HCT116 (cell line): ENCODE results near the gene CRB1. TPM values are rescaled to one million over a fixed set of nuclear protein-coding genes. Genes with fewer than 3 reads are reported as not detected.

Source experiments
- ATAC-seq: fragments of 200-7000 bp; cut with Tn5 transposase; 2 replicates; pipeline ENCODE4 v1.9.1; 2020; ENCODE audit warnings: mild to moderate bottlenecking, moderate library complexity
- BruUV-seq: library from RNA; stranded (reverse); fragments of 400-500 nt; replicated peaks from 2 replicates; lab custom pipeline; 2021; lab: Mats Ljungman, UMichigan
- CTCF ChIA-PET: fragments of 300-600 bp; sonication (Branson Sonifier 250); formaldehyde crosslinking; loops from one replicate; lab custom pipeline; 2021; ENCODE audit warnings: antibody characterized with exemption; lab: Charles Lee
- POLR2A ChIA-PET: fragments of 300-600, 350-600 bp; sonication (Branson Sonifier 250); formaldehyde crosslinking; loops from one replicate; lab custom pipeline; 2021; ENCODE audit warnings: antibody characterized with exemption; lab: Charles Lee
- RAD21 ChIA-PET, 2 experiments: fragments of 300-600 bp; sonication (Branson Sonifier 250); formaldehyde crosslinking; loops; one replicate each; lab custom pipeline; 2023; ENCODE audit warnings: low total read pairs in 2 of 2; ENCODE audit not compliant: uncharacterized antibody in 2 of 2, unreplicated experiment in 2 of 2, low non-redundant PET in 1 of 2; lab: Charles Lee
- DNase-seq: peaks from one replicate; pipeline ENCODE4 v3.0.0-alpha.2; 2010; ENCODE audit warnings: low read depth, low spot score
- H2AFZ ChIP-seq: fragments of 200-600 bp; shearing (Covaris generic), sonication (generic); 2 replicates; pipeline ENCODE4 v1.6.1; 2017; ENCODE audit warnings: low read depth, mixed run types, mixed read lengths, antibody characterized with exemption, low read length; ENCODE audit not compliant: poor library complexity, severe bottlenecking
- H3K27ac ChIP-seq: 2 replicates; pipeline ENCODE4 v1.5.1; 2012; ENCODE audit warnings: low read depth, low read length
- H3K27me3 ChIP-seq: fragments of 200-600 bp; sonication (generic); 2 replicates; pipeline ENCODE4 v1.6.1; 2016; ENCODE audit warnings: mixed run types, low read length, mixed read lengths; ENCODE audit not compliant: insufficient read depth
- H3K36me3 ChIP-seq, 2 experiments: fragments of 200-500 bp in 1 of 2; fragments of 200-600 bp in 1 of 2; sonication (Bioruptor generic) in 1 of 2; sonication (generic) in 1 of 2; 2 replicates each; pipeline versions ENCODE4 v1.5.1 to v1.6.1; 2014 to 2016; ENCODE audit warnings: low read length in 2 of 2, inconsistent platforms in 1 of 2, mixed read lengths in 1 of 2, mixed run types in 1 of 2; ENCODE audit not compliant: insufficient read depth in 2 of 2, control insufficient read depth in 1 of 2
- H3K4me1 ChIP-seq, 2 experiments: fragments of 200-600 bp in 1 of 2; sonication (generic) in 1 of 2; 2 replicates each; pipeline versions ENCODE4 v1.5.1 to v1.6.1; 2012 to 2017; ENCODE audit warnings: low read length in 2 of 2, inconsistent platforms in 1 of 2, mild to moderate bottlenecking in 1 of 2, mixed read lengths in 1 of 2, mixed run types in 1 of 2, moderate library complexity in 1 of 2; ENCODE audit not compliant: insufficient read depth in 2 of 2, control insufficient read depth in 1 of 2
- H3K4me2 ChIP-seq: fragments of 200-600 bp; sonication (generic); 2 replicates; pipeline ENCODE4 v1.6.1; 2017; ENCODE audit warnings: mixed run types, low read length, mixed read lengths
- H3K4me3 ChIP-seq, 2 experiments: fragments of 200-600 bp in 1 of 2; sonication (generic) in 1 of 2; replicated peaks in 1 of 2; 2 replicates each; pipeline ENCODE4 v1.5.1; 2011 to 2016; ENCODE audit warnings: low read length in 2 of 2, control low read depth in 1 of 2, low read depth in 1 of 2, mild to moderate bottlenecking in 1 of 2, mixed read lengths in 1 of 2, mixed run types in 1 of 2
- H3K79me2 ChIP-seq: fragments of 200-600 bp; sonication (generic); 2 replicates; pipeline ENCODE4 v1.6.1; 2017; ENCODE audit warnings: mild to moderate bottlenecking, mixed run types, low read length, moderate library complexity, mixed read lengths; ENCODE audit not compliant: insufficient read depth
- H3K9ac ChIP-seq: fragments of 200-600 bp; sonication (generic); 2 replicates; pipeline ENCODE4 v1.6.1; 2016; ENCODE audit warnings: low read length, mixed read lengths
- H3K9me2 ChIP-seq: fragments of 200-600 bp; sonication (generic), shearing (Covaris generic); 2 replicates; pipeline ENCODE4 v1.6.1; 2017; ENCODE audit warnings: mixed run types, mild to moderate bottlenecking, moderate library complexity; ENCODE audit not compliant: insufficient read depth
- H3K9me3 ChIP-seq, 2 experiments: fragments of 200-500 bp in 1 of 2; fragments of 200-600 bp in 1 of 2; sonication (Bioruptor generic) in 1 of 2; sonication (generic) in 1 of 2; 2 replicates each; pipeline ENCODE4 v1.6.1; 2014 to 2017; ENCODE audit warnings: low read length in 2 of 2, mixed read lengths in 2 of 2, inconsistent platforms in 1 of 2, low read depth in 1 of 2, mild to moderate bottlenecking in 1 of 2, mixed run types in 1 of 2, moderate library complexity in 1 of 2; ENCODE audit not compliant: control insufficient read depth in 1 of 2, insufficient read depth in 1 of 2
- H4K20me1 ChIP-seq: fragments of 200-600 bp; sonication (generic), shearing (Covaris generic); 2 replicates; pipeline ENCODE4 v1.6.1; 2017; ENCODE audit warnings: mixed run types, mild to moderate bottlenecking, moderate library complexity; ENCODE audit not compliant: insufficient read depth
- CTCF ChIP-seq, 3 experiments: fragments of 200-600 bp in 1 of 3; sonication (generic) in 1 of 3; IDR thresholded peaks in 2 of 3; conservative IDR thresholded peaks in 1 of 3; 2 replicates each; pipeline ENCODE4 v1.5.1; 2012 to 2017; ENCODE audit warnings: low read depth in 2 of 3, low read length in 2 of 3, antibody characterized with exemption in 1 of 3, borderline replicate concordance in 1 of 3, control low read depth in 1 of 3, mild to moderate bottlenecking in 1 of 3, mixed read lengths in 1 of 3, mixed run types in 1 of 3, moderate library complexity in 1 of 3; ENCODE audit not compliant: insufficient read depth in 1 of 3
- JUND ChIP-seq: IDR thresholded peaks from 2 replicates; pipeline ENCODE4 v1.6.1; 2012
- REST ChIP-seq: IDR thresholded peaks from 2 replicates; pipeline ENCODE4 v1.6.1; 2012; ENCODE audit warnings: low read depth
- intact Hi-C: fragments of 100-400 bp; cut with micrococcal nuclease; formaldehyde crosslinking; loops from 2 replicates; pipeline ENCODE4 v1.10.0; 2022
- total RNA-seq: library from RNA; stranded (reverse); gene quantifications from one replicate; pipeline ENCODE4 v1.2.1, GENCODE V29; 2021; ENCODE audit not compliant: unreplicated experiment

The CRB1 gene
- total RNA-seq, 1 experiment from 2014 or later: 0.07 TPM

- TF ChIP-seq CTCF (IDR thresholded peaks at IDR 0.05 in 2 of 3, conservative IDR thresholded peaks at IDR 0.05 in 1 of 3; ENCODE audit: borderline replicate concordance in 1 of 3, insufficient read depth in 1 of 3, low read depth in 2 of 3, low read length in 2 of 3) (no peak), JUND (no peak)
- CTCF ChIA-PET: no interaction called here
- no peak overlapping the region for H2AFZ ChIP-seq
- DNase-seq: no peak
- no peak overlapping the region for H3K4me3 ChIP-seq
- no peak overlapping the region for H3K4me2 ChIP-seq
- no peaks in the 10 kb centered on the region for H3K9me2 ChIP-seq
- no peak overlapping the region for H3K27ac ChIP-seq
- no peaks in the 10 kb centered on the region for H3K9me3 ChIP-seq
- POLR2A ChIA-PET: no interaction called here
- H4K20me1 ChIP-seq: no peaks in the 10 kb centered on the region
- RAD21 ChIA-PET: no interaction called here
- H3K4me1 ChIP-seq: no peaks in the 10 kb centered on the region
- no peaks in the 10 kb centered on the region for H3K27me3 ChIP-seq
- no peaks in the 10 kb centered on the region for H3K36me3 ChIP-seq
- intact Hi-C loops: no loop called here
- ATAC-seq: no peak
- no peak overlapping the region for H3K9ac ChIP-seq
- H3K79me2 ChIP-seq: no peaks in the 10 kb centered on the region
- no TSS peak for BruUV-seq
Measured at GRCh38 chr1:197249324-197249723, 18.7 kb upstream of the CRB1 start.

DNA sequence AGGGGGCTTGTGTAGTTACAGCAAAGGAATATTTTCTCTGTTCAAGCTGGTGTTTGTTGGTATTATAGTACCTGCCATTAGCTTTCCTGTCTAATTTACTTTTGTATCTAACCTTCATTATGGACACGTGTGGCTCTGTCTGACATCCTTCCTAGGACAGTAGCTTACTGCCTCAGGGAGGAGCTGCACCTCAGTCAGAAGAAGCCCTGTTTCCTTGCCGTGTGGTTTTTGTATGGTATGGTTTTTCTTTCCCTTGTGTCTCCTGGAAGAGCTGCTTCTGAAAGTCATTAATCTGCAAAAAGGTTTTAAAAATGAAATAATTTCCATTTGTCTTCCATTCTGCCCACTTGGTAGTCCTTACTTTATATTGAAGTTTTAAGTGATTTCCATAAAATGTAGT, 17.4 kb upstream of the CRB1 start:
- intact Hi-C loops: no loop called here
- H3K36me3 ChIP-seq: no peaks in the 10 kb centered on the region
- no peak overlapping the region for H3K4me2 ChIP-seq
- H3K27ac ChIP-seq: no peak overlapping the region
- H3K9ac ChIP-seq: no peak overlapping the region
- H3K27me3 ChIP-seq: no peaks in the 10 kb centered on the region
- no peaks in the 10 kb centered on the region for H3K4me1 ChIP-seq
- no peaks in the 10 kb centered on the region for H3K9me2 ChIP-seq
- TF ChIP-seq REST: no peak
- ChIA-PET RAD21 (no interaction called here), CTCF (no interaction called here), POLR2A (no interaction called here)
- no peak for DNase-seq
- no peaks in the 10 kb centered on the region for H3K9me3 ChIP-seq
- no peaks in the 10 kb centered on the region for H3K79me2 ChIP-seq
- no peak overlapping the region for H3K4me3 ChIP-seq
- ATAC-seq: no peak
- no peaks in the 10 kb centered on the region for H4K20me1 ChIP-seq
- no peak overlapping the region for H2AFZ ChIP-seq
- BruUV-seq: no TSS peak
